GM18870 (cell line): ENCODE measurements around the gene ARL13B.
"Not testable (repeated sequence)": the region's sequence is repeated elsewhere in the genome, so short reads cannot be mapped to it uniquely, and the experiment has no call there.

Experiments
- ATAC-seq: cut with Tn5 transposase; IDR thresholded peaks from one replicate; pipeline ENCODE4 v1.9.1; 2021; ENCODE audit warnings: moderate library complexity; ENCODE audit not compliant: unreplicated experiment

The ARL13B gene

GRCh38 chr3:93994056-93994455, 14.1 kb downstream of the ARL13B start:
- no peak for ATAC-seq

- no peak for ATAC-seq
These were observed 21.2 kb downstream of the ARL13B start for GRCh38 chr3:94001191-94001590.

GRCh38 chr3:94001827-94002495, 22.0 kb downstream of the ARL13B start:
- ATAC-seq = no peak

- ATAC-seq = peak; percentile 95
These were observed 24.5 kb downstream of the ARL13B start for GRCh38 chr3:94004301-94004910.

- no peak for ATAC-seq
These were observed 28.3 kb downstream of the ARL13B start for GRCh38 chr3:94008253-94008652.

- no peak for ATAC-seq
These were observed 29.7 kb downstream of the ARL13B start for GRCh38 chr3:94009608-94010007.

GRCh38 chr3:94011233-94011711, 31.3 kb downstream of the ARL13B start:
- ATAC-seq = no peak

GRCh38 chr3:94012185-94012584, 32.2 kb downstream of the ARL13B start:
- ATAC-seq = no peak

- no peak for ATAC-seq
These were observed 35.1 kb downstream of the ARL13B start for GRCh38 chr3:94015025-94015424.

- no peak for ATAC-seq
These were observed 39.7 kb downstream of the ARL13B start for GRCh38 chr3:94019659-94020058.

- no peak for ATAC-seq
These were observed 40.3 kb downstream of the ARL13B start for GRCh38 chr3:94020293-94020692.

- no peak for ATAC-seq
These were observed 44.4 kb downstream of the ARL13B start for GRCh38 chr3:94024385-94024784.

GRCh38 chr3:94026623-94027022, 46.7 kb downstream of the ARL13B start:
- ATAC-seq = no peak

- ATAC-seq = no peak
These were observed 48.3 kb downstream of the ARL13B start, which contains the start of gene STX19 for GRCh38 chr3:94028093-94028837. Gene STX19, minus strand, starts transcription at chr3:94028597. Its CDS starts 13,328 bp downstream, at chr3:94015269.

GRCh38 chr3:94036909-94037507, 57.1 kb downstream of the ARL13B start:
- no peak for ATAC-seq

GRCh38 chr3:94043285-94043684, 63.3 kb downstream of the ARL13B start:
- no peak for ATAC-seq

GRCh38 chr3:94044100-94044936, 64.4 kb downstream of the ARL13B start:
- not testable (repeated sequence) for ATAC-seq

- no peak for ATAC-seq
These were observed 66.6 kb downstream of the ARL13B start for GRCh38 chr3:94046533-94046932.

- ATAC-seq = no peak
These were observed 69.3 kb downstream of the ARL13B start for GRCh38 chr3:94049267-94049666.

- ATAC-seq = no peak
These were observed 70.6 kb downstream of the ARL13B start for GRCh38 chr3:94050546-94050945.

GRCh38 chr3:94061297-94061696, 81.3 kb downstream of the ARL13B start:
- ATAC-seq = no peak
